ENCODE results near the gene DLGAP1. TPM values are rescaled to one million over a fixed set of nuclear protein-coding genes. Genes with fewer than 3 reads are reported as not detected.

The DLGAP1 gene
- total and polyA plus RNA-seq, 2 experiments from 2014 or later: 17.0 to 48.5 TPM

DNA sequence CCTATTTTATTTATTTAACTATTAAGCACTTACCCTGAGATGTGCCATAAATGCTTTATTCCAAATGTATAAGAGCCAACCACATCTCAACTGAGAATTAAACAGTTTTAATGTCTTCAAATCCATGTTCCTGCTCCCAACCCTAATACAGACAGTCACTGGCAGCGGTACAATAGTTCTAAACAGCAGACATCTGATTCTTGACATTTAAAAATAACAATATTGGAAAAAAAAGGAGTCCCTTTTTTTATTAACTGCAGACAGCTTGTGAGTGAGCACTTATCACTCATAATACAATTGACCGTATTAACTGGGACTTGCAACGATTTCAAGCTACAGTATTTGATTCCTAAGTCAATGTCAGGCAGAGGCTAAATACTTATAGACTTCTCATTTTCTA lies 580.5 kb downstream of the DLGAP1 start:
- no peak overlapping the region for H3K4me3 ChIP-seq
- H4K20me1 ChIP-seq (replicated peaks; ENCODE audit: insufficient read depth): no peaks in the 10 kb centered on the region
- Mint-ChIP-seq H3K27me3 (ENCODE audit: insufficient read depth, low read depth, poor library complexity) (no peaks in the 10 kb centered on the region), H3K9me3 (no peaks in the 10 kb centered on the region), H3K4me3 (no peak overlapping the region), H3K27ac (no peak overlapping the region), H3K4me1 (peaks cover 25% of the 10 kb centered on the region), H3K36me3 (ENCODE audit: low read depth) (peaks cover 6% of the 10 kb centered on the region)
- H3K4me2 ChIP-seq: peak overlapping the region; percentile 37
- TF ChIP-seq, protein P1, sequence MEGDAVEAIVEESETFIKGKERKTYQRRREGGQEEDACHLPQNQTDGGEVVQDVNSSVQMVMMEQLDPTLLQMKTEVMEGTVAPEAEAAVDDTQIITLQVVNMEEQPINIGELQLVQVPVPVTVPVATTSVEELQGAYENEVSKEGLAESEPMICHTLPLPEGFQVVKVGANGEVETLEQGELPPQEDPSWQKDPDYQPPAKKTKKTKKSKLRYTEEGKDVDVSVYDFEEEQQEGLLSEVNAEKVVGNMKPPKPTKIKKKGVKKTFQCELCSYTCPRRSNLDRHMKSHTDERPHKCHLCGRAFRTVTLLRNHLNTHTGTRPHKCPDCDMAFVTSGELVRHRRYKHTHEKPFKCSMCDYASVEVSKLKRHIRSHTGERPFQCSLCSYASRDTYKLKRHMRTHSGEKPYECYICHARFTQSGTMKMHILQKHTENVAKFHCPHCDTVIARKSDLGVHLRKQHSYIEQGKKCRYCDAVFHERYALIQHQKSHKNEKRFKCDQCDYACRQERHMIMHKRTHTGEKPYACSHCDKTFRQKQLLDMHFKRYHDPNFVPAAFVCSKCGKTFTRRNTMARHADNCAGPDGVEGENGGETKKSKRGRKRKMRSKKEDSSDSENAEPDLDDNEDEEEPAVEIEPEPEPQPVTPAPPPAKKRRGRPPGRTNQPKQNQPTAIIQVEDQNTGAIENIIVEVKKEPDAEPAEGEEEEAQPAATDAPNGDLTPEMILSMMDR (conservative IDR thresholded peaks at IDR 0.05; ENCODE audit: low read depth in 2 of 2): no peak
- TF ChIP-seq, protein P2, sequence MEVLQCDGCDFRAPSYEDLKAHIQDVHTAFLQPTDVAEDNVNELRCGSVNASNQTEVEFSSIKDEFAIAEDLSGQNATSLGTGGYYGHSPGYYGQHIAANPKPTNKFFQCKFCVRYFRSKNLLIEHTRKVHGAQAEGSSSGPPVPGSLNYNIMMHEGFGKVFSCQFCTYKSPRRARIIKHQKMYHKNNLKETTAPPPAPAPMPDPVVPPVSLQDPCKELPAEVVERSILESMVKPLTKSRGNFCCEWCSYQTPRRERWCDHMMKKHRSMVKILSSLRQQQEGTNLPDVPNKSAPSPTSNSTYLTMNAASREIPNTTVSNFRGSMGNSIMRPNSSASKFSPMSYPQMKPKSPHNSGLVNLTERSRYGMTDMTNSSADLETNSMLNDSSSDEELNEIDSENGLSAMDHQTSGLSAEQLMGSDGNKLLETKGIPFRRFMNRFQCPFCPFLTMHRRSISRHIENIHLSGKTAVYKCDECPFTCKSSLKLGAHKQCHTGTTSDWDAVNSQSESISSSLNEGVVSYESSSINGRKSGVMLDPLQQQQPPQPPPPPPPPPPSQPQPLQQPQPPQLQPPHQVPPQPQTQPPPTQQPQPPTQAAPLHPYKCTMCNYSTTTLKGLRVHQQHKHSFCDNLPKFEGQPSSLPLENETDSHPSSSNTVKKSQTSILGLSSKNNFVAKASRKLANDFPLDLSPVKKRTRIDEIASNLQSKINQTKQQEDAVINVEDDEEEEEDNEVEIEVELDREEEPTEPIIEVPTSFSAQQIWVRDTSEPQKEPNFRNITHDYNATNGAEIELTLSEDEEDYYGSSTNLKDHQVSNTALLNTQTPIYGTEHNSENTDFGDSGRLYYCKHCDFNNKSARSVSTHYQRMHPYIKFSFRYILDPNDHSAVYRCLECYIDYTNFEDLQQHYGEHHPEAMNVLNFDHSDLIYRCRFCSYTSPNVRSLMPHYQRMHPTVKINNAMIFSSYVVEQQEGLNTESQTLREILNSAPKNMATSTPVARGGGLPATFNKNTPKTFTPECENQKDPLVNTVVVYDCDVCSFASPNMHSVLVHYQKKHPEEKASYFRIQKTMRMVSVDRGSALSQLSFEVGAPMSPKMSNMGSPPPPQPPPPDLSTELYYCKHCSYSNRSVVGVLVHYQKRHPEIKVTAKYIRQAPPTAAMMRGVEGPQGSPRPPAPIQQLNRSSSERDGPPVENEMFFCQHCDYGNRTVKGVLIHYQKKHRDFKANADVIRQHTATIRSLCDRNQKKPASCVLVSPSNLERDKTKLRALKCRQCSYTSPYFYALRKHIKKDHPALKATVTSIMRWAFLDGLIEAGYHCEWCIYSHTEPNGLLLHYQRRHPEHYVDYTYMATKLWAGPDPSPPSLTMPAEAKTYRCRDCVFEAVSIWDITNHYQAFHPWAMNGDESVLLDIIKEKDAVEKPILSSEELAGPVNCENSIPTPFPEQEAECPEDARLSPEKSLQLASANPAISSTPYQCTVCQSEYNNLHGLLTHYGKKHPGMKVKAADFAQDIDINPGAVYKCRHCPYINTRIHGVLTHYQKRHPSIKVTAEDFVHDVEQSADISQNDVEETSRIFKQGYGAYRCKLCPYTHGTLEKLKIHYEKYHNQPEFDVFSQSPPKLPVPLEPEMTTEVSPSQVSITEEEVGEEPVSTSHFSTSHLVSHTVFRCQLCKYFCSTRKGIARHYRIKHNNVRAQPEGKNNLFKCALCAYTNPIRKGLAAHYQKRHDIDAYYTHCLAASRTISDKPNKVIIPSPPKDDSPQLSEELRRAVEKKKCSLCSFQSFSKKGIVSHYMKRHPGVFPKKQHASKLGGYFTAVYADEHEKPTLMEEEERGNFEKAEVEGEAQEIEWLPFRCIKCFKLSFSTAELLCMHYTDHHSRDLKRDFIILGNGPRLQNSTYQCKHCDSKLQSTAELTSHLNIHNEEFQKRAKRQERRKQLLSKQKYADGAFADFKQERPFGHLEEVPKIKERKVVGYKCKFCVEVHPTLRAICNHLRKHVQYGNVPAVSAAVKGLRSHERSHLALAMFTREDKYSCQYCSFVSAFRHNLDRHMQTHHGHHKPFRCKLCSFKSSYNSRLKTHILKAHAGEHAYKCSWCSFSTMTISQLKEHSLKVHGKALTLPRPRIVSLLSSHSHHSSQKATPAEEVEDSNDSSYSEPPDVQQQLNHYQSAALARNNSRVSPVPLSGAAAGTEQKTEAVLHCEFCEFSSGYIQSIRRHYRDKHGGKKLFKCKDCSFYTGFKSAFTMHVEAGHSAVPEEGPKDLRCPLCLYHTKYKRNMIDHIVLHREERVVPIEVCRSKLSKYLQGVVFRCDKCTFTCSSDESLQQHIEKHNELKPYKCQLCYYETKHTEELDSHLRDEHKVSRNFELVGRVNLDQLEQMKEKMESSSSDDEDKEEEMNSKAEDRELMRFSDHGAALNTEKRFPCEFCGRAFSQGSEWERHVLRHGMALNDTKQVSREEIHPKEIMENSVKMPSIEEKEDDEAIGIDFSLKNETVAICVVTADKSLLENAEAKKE (CRISPR knock-in tag; IDR thresholded peaks at IDR 0.05): no peak
- no peak for ATAC-seq
- H3F3A ChIP-seq (replicated peaks; ENCODE audit: low read depth): no peaks in the 10 kb centered on the region
- no peak for DNase-seq (ENCODE audit: low spot score)
- H3K27ac ChIP-seq (ENCODE audit: low read depth): no peak overlapping the region
- no peaks in the 10 kb centered on the region for H3K9me2 ChIP-seq (ENCODE audit: insufficient read depth)
- H3K79me2 ChIP-seq (replicated peaks; ENCODE audit: insufficient read depth): no peaks in the 10 kb centered on the region
- no peaks in the 10 kb centered on the region for H3K27me3 ChIP-seq (ENCODE audit: insufficient read depth)
- H3K4me1 ChIP-seq (ENCODE audit: insufficient read depth): peaks cover 13% of the 10 kb centered on the region; the same call in 1 of the 2 replicates
- no peaks in the 10 kb centered on the region for H3K36me3 ChIP-seq (ENCODE audit: insufficient read depth)
- H2AFZ ChIP-seq: no peak overlapping the region

DNA sequence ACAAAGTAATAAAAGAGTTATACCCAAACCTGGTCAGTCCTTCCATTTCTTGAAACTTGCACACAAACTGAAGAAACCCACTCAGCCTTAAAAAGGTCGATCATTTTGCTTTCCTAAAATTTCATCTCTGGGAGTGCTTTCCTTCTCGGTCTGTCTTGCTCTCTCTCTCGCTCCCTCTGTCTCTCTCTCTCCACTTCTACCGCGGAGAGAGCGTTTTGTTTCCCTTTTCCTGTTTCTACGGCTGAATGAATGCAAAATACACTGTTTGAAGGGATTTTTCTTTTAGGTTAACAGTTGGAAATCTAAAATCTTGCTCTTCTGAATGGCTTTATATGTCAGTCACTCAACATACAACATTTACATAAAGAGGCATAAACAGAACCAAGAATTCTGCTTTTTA lies 581.0 kb downstream of the DLGAP1 start:
- Mint-ChIP-seq H3K9me3 (no peaks in the 10 kb centered on the region), H3K4me3 (peak overlapping the region; percentile 39), H3K27ac (peak overlapping the region; percentile 30), H3K4me1 (peaks cover 25% of the 10 kb centered on the region), H3K36me3 (ENCODE audit: low read depth) (peaks cover 6% of the 10 kb centered on the region; the same call in 2 of the 3 replicates), H3K27me3 (ENCODE audit: insufficient read depth, low read depth, poor library complexity) (no peaks in the 10 kb centered on the region)
- no peak overlapping the region for H2AFZ ChIP-seq
- no peak overlapping the region for H3K4me3 ChIP-seq
- H3F3A ChIP-seq (replicated peaks; ENCODE audit: low read depth): no peaks in the 10 kb centered on the region
- H3K4me2 ChIP-seq: peak overlapping the region; percentile 37
- H3K9me2 ChIP-seq (ENCODE audit: insufficient read depth): no peaks in the 10 kb centered on the region
- H4K20me1 ChIP-seq (replicated peaks; ENCODE audit: insufficient read depth): no peaks in the 10 kb centered on the region
- TF ChIP-seq POLR2AphosphoS5 (IDR thresholded peaks at IDR 0.05; ENCODE audit: low read depth) (no peak), ZNF331 (CRISPR knock-in tag; IDR thresholded peaks at IDR 0.05; ENCODE audit: low read depth) (no peak)
- TF ChIP-seq, protein P2 (CRISPR knock-in tag; IDR thresholded peaks at IDR 0.05): no peak
- H3K27ac ChIP-seq (ENCODE audit: low read depth): no peak overlapping the region
- H3K79me2 ChIP-seq (replicated peaks; ENCODE audit: insufficient read depth): no peaks in the 10 kb centered on the region
- no peaks in the 10 kb centered on the region for H3K27me3 ChIP-seq (ENCODE audit: insufficient read depth)
- ATAC-seq (peak; percentile 62), DNase-seq (ENCODE audit: low spot score) (peak; percentile 19)
- H3K36me3 ChIP-seq (ENCODE audit: insufficient read depth): no peaks in the 10 kb centered on the region
- peaks cover 13% of the 10 kb centered on the region; the same call in 1 of the 2 replicates for H3K4me1 ChIP-seq (ENCODE audit: insufficient read depth)

Measured in GM23338 (cell line).